ENCODE measurements around the gene LITAF.
A peak's percentile ranks its signal among the peaks of the same experiment; 100 is the strongest.

- TF ChIP-seq CTCF (conservative IDR thresholded peaks at IDR 0.05; ENCODE audit: low read depth, low read length) (no peak), POLR2A (IDR thresholded peaks at IDR 0.05; ENCODE audit: low read depth, low read length) (no peak), SMC3 (IDR thresholded peaks at IDR 0.05; ENCODE audit: low read depth, low read length) (peak; percentile 18; the same call in 1 of the 2 replicates), FOS (IDR thresholded peaks at IDR 0.05; ENCODE audit: low read depth, low read length) (peak; percentile 56; the same call in 1 of the 2 replicates), MXI1 (IDR thresholded peaks at IDR 0.05; ENCODE audit: borderline replicate concordance, low read depth, low read length) (0 out of 2 replicates have a peak, but pooled peaks have one; percentile 27), RCOR1 (IDR thresholded peaks at IDR 0.05; ENCODE audit: insufficient replicate concordance, low read length) (no peak), CEBPB (IDR thresholded peaks at IDR 0.05; ENCODE audit: low read depth, low read length) (no peak), RAD21 (IDR thresholded peaks at IDR 0.05; ENCODE audit: low read length) (no peak), CHD1 (IDR thresholded peaks at IDR 0.05; ENCODE audit: low read depth, low read length) (no peak), NFE2L2 (IDR thresholded peaks at IDR 0.05; ENCODE audit: low read depth, low read length) (no peak), MAFK (IDR thresholded peaks at IDR 0.05; ENCODE audit: low read depth, low read length) (no peak), RFX5 (IDR thresholded peaks at IDR 0.05; ENCODE audit: low read depth, low read length) (no peak)
- TF ChIP-seq, protein P1, sequence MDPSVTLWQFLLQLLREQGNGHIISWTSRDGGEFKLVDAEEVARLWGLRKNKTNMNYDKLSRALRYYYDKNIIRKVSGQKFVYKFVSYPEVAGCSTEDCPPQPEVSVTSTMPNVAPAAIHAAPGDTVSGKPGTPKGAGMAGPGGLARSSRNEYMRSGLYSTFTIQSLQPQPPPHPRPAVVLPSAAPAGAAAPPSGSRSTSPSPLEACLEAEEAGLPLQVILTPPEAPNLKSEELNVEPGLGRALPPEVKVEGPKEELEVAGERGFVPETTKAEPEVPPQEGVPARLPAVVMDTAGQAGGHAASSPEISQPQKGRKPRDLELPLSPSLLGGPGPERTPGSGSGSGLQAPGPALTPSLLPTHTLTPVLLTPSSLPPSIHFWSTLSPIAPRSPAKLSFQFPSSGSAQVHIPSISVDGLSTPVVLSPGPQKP (IDR thresholded peaks at IDR 0.05; ENCODE audit: borderline replicate concordance, low read depth, low read length), result no peak
These were observed 40.1 kb downstream of the LITAF start for GRCh38 chr16:11546608-11547061.
